Hepatocyte (in vitro differentiated cells): Measurements from ENCODE around the gene MAP3K4. TPM values are rescaled to one million over a fixed set of nuclear protein-coding genes. Genes with fewer than 3 reads are reported as not detected.

Source experiments
- DNase-seq: peaks from one replicate; pipeline ENCODE4 v3.0.0-alpha.2; 2016; ENCODE audit warnings: low spot score
- H2AFZ ChIP-seq: fragments of 200-600 bp; sonication (generic); 2 replicates; pipeline ENCODE4 v1.6.0; 2016; ENCODE audit warnings: antibody characterized with exemption, mild to moderate bottlenecking
- H3K27ac ChIP-seq: fragments of 200-600 bp; sonication (generic); 2 replicates; pipeline ENCODE4 v1.5.1; 2016; ENCODE audit warnings: mild to moderate bottlenecking
- H3K27me3 ChIP-seq: fragments of 200-600 bp; sonication (generic); 2 replicates; pipeline ENCODE4 v1.6.1; 2016
- H3K36me3 ChIP-seq: fragments of 200-600 bp; sonication (generic); replicated peaks from 2 replicates; pipeline ENCODE4 v1.5.1; 2016; ENCODE audit warnings: low read depth; ENCODE audit not compliant: insufficient read depth
- H3K4me1 ChIP-seq: fragments of 200-600 bp; sonication (generic); 2 replicates; pipeline ENCODE4 v1.5.1; 2016; ENCODE audit warnings: mild to moderate bottlenecking, moderate library complexity; ENCODE audit not compliant: insufficient read depth
- H3K4me2 ChIP-seq: fragments of 200-600 bp; sonication (generic); 2 replicates; pipeline ENCODE4 v1.6.0; 2016
- H3K4me3 ChIP-seq: fragments of 200-600 bp; sonication (generic); 2 replicates; pipeline ENCODE4 v1.5.1; 2016; ENCODE audit warnings: mild to moderate bottlenecking
- H3K79me2 ChIP-seq: fragments of 200-600 bp; sonication (generic); 2 replicates; pipeline ENCODE4 v1.6.0; 2017; ENCODE audit warnings: mild to moderate bottlenecking
- H3K9me2 ChIP-seq: fragments of 200-600 bp; sonication (generic); replicated peaks from 2 replicates; pipeline ENCODE4 v1.6.0; 2017; ENCODE audit warnings: mild to moderate bottlenecking; ENCODE audit not compliant: insufficient read depth
- H3K9me3 ChIP-seq: fragments of 200-600 bp; sonication (generic); 2 replicates; pipeline ENCODE4 v1.5.1; 2016; ENCODE audit warnings: low read depth, mild to moderate bottlenecking
- H4K20me1 ChIP-seq: fragments of 200-600 bp; sonication (generic); 2 replicates; pipeline ENCODE4 v1.6.0; 2016; ENCODE audit warnings: mild to moderate bottlenecking; ENCODE audit not compliant: insufficient read depth, poor library complexity, severe bottlenecking
- EZH2 ChIP-seq: fragments of 200-600 bp; sonication (generic); IDR thresholded peaks from 2 replicates; pipeline ENCODE4 v1.6.1; 2016; ENCODE audit warnings: antibody characterized with exemption, mild to moderate bottlenecking, borderline replicate concordance
- EZH2phosphoT487 ChIP-seq: fragments of 200-600 bp; sonication (generic); IDR thresholded peaks from one replicate; pipeline ENCODE4 v1.6.1; 2018; ENCODE audit warnings: antibody characterized with exemption, mild to moderate bottlenecking, low read depth, moderate library complexity; ENCODE audit not compliant: unreplicated experiment, severe bottlenecking
- WGBS: methylation state at CpG from one replicate; pipeline ENCODE4 v1.1.6; 2016; ENCODE audit warnings: low lambda C conversion rate; ENCODE audit errors: missing lambda C conversion rate; 5-methylcytosine and 5-hydroxymethylcytosine counted together
- polyA plus RNA-seq: library from polyadenylated mRNA; unstranded; fragments of >200 nt; fragmentation: Nextera tagmentation; extraction: Ambion mirVana; gene quantifications from 2 replicates; pipeline ENCODE4 v1.2.1, GENCODE V29; 2016
- total RNA-seq: library from RNA; depleted of rRNA; stranded (reverse); fragments of >200 nt; gene quantifications from 2 replicates; pipeline ENCODE4 v1.2.3, GENCODE V29; 2014
- TF ChIP-seq, protein P1 (sequence below): fragments of 200-600 bp; sonication (generic); IDR thresholded peaks from 2 replicates; pipeline ENCODE4 v1.5.1; 2016; ENCODE audit warnings: antibody characterized with exemption, mild to moderate bottlenecking; ENCODE audit not compliant: poor library complexity

Gene MAP3K4
- total and polyA plus RNA-seq, 2 experiments from 2014 or later: 10.9 to 21.5 TPM

DNA sequence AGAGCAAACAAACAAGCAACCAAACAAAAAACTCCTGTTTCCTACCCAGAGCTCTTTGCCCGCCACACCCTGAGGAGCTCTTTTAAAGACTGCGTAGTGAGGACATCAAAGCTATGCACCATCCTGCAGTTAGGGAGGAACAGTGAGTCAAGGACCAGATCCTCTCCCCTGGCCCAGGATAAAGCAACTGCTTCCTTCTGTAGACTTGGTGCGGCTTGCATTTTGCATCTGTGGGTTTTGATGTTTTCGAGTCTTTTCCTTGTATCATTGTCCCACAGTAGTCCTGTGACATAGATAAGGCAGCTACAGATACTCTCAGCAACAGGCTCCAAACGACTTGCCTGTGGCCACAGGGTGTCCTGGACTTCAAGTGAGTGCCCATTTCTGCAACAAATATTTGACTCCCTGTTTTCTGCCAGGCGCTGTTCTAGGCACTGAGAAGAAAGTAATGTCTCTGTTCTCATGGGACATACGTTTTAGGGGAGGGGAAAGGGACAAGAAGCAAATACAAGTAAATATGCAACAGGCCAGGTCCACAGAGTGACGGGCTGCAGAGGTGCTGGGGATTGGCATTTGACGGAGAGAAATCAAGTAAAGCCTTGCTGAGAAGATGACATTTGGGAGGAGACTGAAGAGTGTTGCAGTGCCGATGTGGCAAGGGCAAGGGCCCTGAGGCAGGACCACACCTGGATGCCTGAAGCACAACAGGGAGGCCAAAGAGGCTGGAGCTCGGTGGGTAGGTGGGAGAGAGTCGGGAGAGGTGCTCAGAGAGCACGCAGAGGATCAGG lies 35.9 kb upstream of the MAP3K4 start:
- DNase-seq: no peak
- Histone ChIP-seq H3K4me3 (no peak overlapping the region), H2AFZ (no peak overlapping the region), H3K36me3 (no peaks in the 10 kb centered on the region), H3K27me3 (no peaks in the 10 kb centered on the region), H3K79me2 (no peaks in the 10 kb centered on the region), H3K27ac (no peak overlapping the region), H3K4me1 (no peaks in the 10 kb centered on the region), H4K20me1 (no peaks in the 10 kb centered on the region), H3K9me3 (no peaks in the 10 kb centered on the region), H3K4me2 (no peak overlapping the region), H3K9me2 (no peaks in the 10 kb centered on the region)
- TF ChIP-seq EZH2phosphoT487 (no peak), EZH2 (no peak)
- TF ChIP-seq, protein P1, sequence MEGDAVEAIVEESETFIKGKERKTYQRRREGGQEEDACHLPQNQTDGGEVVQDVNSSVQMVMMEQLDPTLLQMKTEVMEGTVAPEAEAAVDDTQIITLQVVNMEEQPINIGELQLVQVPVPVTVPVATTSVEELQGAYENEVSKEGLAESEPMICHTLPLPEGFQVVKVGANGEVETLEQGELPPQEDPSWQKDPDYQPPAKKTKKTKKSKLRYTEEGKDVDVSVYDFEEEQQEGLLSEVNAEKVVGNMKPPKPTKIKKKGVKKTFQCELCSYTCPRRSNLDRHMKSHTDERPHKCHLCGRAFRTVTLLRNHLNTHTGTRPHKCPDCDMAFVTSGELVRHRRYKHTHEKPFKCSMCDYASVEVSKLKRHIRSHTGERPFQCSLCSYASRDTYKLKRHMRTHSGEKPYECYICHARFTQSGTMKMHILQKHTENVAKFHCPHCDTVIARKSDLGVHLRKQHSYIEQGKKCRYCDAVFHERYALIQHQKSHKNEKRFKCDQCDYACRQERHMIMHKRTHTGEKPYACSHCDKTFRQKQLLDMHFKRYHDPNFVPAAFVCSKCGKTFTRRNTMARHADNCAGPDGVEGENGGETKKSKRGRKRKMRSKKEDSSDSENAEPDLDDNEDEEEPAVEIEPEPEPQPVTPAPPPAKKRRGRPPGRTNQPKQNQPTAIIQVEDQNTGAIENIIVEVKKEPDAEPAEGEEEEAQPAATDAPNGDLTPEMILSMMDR: no peak
- WGBS: 85% methylated on average over 13 of the region's 13 CpGs

DNA sequence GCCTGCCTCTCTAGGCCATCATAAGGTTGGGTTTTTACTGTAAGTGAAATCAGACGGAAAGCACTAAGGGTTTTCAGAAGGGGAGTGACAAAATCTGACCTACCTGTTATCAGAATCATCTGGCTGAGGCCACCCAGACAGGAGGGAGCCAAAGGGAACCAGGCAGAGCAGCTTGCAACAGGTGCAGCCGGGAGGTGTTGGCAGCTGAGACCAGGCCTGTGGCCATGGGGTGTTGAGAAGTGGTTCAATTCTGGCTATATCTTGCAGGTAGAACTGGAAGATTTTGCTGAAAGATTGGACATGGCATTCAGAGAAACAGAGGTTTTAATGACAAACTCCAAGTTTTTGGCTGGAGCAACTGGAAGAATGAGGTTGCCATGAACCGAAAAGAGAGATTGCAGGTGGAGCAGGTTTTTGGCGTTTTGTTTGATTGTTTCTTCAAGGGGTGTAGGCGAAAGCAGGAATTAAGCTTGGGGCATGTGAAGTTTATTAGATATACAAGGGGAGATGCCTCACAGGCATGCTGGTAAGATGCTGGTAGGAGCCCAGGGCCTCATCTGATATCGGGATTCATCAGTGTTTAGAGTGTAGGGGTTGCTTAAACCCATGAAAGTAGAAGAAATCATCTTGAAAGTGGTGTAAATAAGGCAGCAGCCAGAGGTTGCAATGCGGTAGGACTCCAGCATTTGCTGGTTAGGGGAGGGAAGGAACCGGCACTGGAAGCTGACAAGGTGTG lies 35.1 kb upstream of the MAP3K4 start:
- H3K79me2 ChIP-seq: no peaks in the 10 kb centered on the region
- no peak overlapping the region for H2AFZ ChIP-seq
- no peaks in the 10 kb centered on the region for H3K36me3 ChIP-seq
- no peaks in the 10 kb centered on the region for H3K27me3 ChIP-seq
- H3K9me2 ChIP-seq: no peaks in the 10 kb centered on the region
- no peak overlapping the region for H3K4me2 ChIP-seq
- TF ChIP-seq EZH2: no peak
- no peak for TF ChIP-seq EZH2phosphoT487
- TF ChIP-seq, protein P1: no peak
- 85% methylated on average over 8 of the region's 8 CpGs for WGBS
- no peak for DNase-seq
- H3K4me3 ChIP-seq: no peak overlapping the region
- no peak overlapping the region for H3K27ac ChIP-seq
- no peaks in the 10 kb centered on the region for H3K4me1 ChIP-seq
- no peaks in the 10 kb centered on the region for H4K20me1 ChIP-seq
- H3K9me3 ChIP-seq: no peaks in the 10 kb centered on the region

DNA sequence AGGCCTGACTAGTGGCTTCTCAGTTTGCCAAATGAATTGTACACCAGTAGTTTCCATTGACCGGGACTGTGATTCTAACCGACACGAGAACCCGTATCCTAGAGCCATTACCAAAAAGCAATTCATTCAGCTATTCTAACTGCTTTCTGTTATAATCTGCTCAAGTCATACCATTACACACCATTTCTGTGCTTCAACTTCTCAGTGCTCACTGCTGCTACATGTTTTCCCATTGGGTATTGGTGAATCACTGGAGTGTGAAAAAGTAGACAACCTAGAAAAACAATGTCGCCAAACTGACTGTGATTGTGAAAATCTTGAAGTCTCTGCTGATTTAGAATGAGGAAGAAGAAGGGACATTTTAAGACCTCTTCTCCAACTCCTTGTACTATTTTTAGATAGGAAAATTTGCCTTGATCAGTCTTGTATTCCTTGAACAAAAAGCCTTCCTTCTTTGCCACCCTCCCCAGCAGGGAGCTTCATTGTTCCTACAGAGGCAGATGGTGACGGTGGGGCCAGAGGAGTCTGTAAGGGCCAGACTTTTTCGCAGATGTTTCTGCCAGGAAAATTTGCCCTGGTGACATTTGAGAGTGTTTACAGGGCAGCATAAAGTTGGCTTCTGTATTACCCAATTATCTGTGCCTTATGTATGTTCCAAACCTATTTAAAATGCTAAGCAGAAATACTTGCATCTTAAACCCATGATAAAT lies 31.7 kb upstream of the MAP3K4 start:
- Histone ChIP-seq H3K9me3 (no peaks in the 10 kb centered on the region), H3K4me3 (no peak overlapping the region), H3K27ac (no peak overlapping the region), H3K36me3 (no peaks in the 10 kb centered on the region), H3K27me3 (no peaks in the 10 kb centered on the region), H3K79me2 (no peaks in the 10 kb centered on the region), H2AFZ (no peak overlapping the region), H3K9me2 (no peaks in the 10 kb centered on the region), H3K4me1 (no peaks in the 10 kb centered on the region), H3K4me2 (no peak overlapping the region), H4K20me1 (no peaks in the 10 kb centered on the region)
- DNase-seq: no peak
- WGBS: 92% methylated on average over 7 of the region's 7 CpGs
- TF ChIP-seq EZH2 (no peak), EZH2phosphoT487 (no peak)
- TF ChIP-seq, protein P1: no peak
